Measurements from ENCODE around the gene THAP4. TPM values are rescaled to one million over a fixed set of nuclear protein-coding genes. Genes with fewer than 3 reads are reported as not detected.

The THAP4 gene
- total RNA-seq, 1 donor from 2014 or later: 23.7 TPM

- no peaks in the 10 kb centered on the region for H3K4me1 Mint-ChIP-seq
- H3K4me3 Mint-ChIP-seq: no peak overlapping the region
- no peak for ATAC-seq (ENCODE audit: low read depth)
- no peaks in the 10 kb centered on the region for H3K9me3 Mint-ChIP-seq
- no peaks in the 10 kb centered on the region for H3K27me3 Mint-ChIP-seq
- ChIA-PET CTCF (no interaction called here), POLR2A (no interaction called here)
- H3K36me3 Mint-ChIP-seq (ENCODE audit: low read depth): peaks cover 92% of the 10 kb centered on the region
- TF ChIP-seq CTCF (IDR thresholded peaks at IDR 0.05): no peak
- no peak overlapping the region for H3K27ac Mint-ChIP-seq
- no peak for DNase-seq
- intact Hi-C loops (cut with micrococcal nuclease): no loop called here
Observed at GRCh38 chr2:241655516-241656189, 18.7 kb upstream of the THAP4 start.

GRCh38 chr2:241654551-241654950 is 17.6 kb upstream of the THAP4 start:
- POLR2A ChIA-PET: interaction anchor here (0.7 kb wide), 1 partner anchor 360 kb away, joined by 6 read pairs; no protein-coding TSS in a partner anchor

GRCh38 chr2:241653210-241653750 is 16.3 kb upstream of the THAP4 start:
- no peak for DNase-seq
- intact Hi-C loops (cut with micrococcal nuclease): no loop called here
- POLR2A ChIA-PET: no interaction called here
- CTCF ChIA-PET: no interaction called here
- no peak for TF ChIP-seq CTCF (IDR thresholded peaks at IDR 0.05)
- no peaks in the 10 kb centered on the region for H3K27me3 Mint-ChIP-seq
- H3K4me3 Mint-ChIP-seq: no peak overlapping the region
- ATAC-seq (ENCODE audit: low read depth): no peak
- H3K36me3 Mint-ChIP-seq (ENCODE audit: low read depth): peaks cover 72% of the 10 kb centered on the region
- H3K4me1 Mint-ChIP-seq: no peaks in the 10 kb centered on the region
- no peaks in the 10 kb centered on the region for H3K9me3 Mint-ChIP-seq
- no peak overlapping the region for H3K27ac Mint-ChIP-seq

More at GRCh38 chr2:241654551-241654950, 17.6 kb upstream of the THAP4 start:
- intact Hi-C loops (cut with micrococcal nuclease): no loop called here
- ATAC-seq (ENCODE audit: low read depth) (no peak), DNase-seq (no peak)
- Mint-ChIP-seq H3K4me3 (no peak overlapping the region), H3K27me3 (no peaks in the 10 kb centered on the region), H3K36me3 (ENCODE audit: low read depth) (peaks cover 84% of the 10 kb centered on the region), H3K27ac (no peak overlapping the region), H3K4me1 (no peaks in the 10 kb centered on the region), H3K9me3 (no peaks in the 10 kb centered on the region)
- CTCF ChIA-PET: no interaction called here
- no peak for TF ChIP-seq CTCF (IDR thresholded peaks at IDR 0.05)

GRCh38 chr2:241652722-241653121 is 15.8 kb upstream of the THAP4 start:
- TF ChIP-seq CTCF (IDR thresholded peaks at IDR 0.05): no peak
- Mint-ChIP-seq H3K27me3 (no peaks in the 10 kb centered on the region), H3K4me3 (no peak overlapping the region), H3K27ac (no peak overlapping the region), H3K36me3 (ENCODE audit: low read depth) (peaks cover 67% of the 10 kb centered on the region), H3K4me1 (no peaks in the 10 kb centered on the region), H3K9me3 (no peaks in the 10 kb centered on the region)
- intact Hi-C loops (cut with micrococcal nuclease): no loop called here
- no peak for ATAC-seq (ENCODE audit: low read depth)
- ChIA-PET CTCF (no interaction called here), POLR2A (no interaction called here)
- DNase-seq: no peak

GRCh38 chr2:241652142-241652541 is 15.2 kb upstream of the THAP4 start:
- H3K4me1 Mint-ChIP-seq: no peaks in the 10 kb centered on the region
- CTCF ChIA-PET: no interaction called here
- intact Hi-C loops (cut with micrococcal nuclease): no loop called here
- no peak overlapping the region for H3K27ac Mint-ChIP-seq
- no peaks in the 10 kb centered on the region for H3K27me3 Mint-ChIP-seq
- ATAC-seq (ENCODE audit: low read depth): no peak
- no peak overlapping the region for H3K4me3 Mint-ChIP-seq
- no peak for DNase-seq
- H3K9me3 Mint-ChIP-seq: no peaks in the 10 kb centered on the region
- POLR2A ChIA-PET: no interaction called here
- H3K36me3 Mint-ChIP-seq (ENCODE audit: low read depth): peaks cover 62% of the 10 kb centered on the region
- TF ChIP-seq CTCF (IDR thresholded peaks at IDR 0.05): no peak

Measured in activated B cell treated with CpG ODN at 0.5 μM for 24 hours (primary cell).